GM11168 (cell line): ENCODE results near the gene HLA-A.

Source experiments
- in situ Hi-C: fragments of 300-500 bp; cut with MboI; formaldehyde crosslinking; loops from one replicate; pipeline ENCODE4 v1.12.0; 2022; ENCODE audit warnings: low sequenced_read_pairs; ENCODE audit not compliant: unreplicated experiment

HLA-A gene

DNA sequence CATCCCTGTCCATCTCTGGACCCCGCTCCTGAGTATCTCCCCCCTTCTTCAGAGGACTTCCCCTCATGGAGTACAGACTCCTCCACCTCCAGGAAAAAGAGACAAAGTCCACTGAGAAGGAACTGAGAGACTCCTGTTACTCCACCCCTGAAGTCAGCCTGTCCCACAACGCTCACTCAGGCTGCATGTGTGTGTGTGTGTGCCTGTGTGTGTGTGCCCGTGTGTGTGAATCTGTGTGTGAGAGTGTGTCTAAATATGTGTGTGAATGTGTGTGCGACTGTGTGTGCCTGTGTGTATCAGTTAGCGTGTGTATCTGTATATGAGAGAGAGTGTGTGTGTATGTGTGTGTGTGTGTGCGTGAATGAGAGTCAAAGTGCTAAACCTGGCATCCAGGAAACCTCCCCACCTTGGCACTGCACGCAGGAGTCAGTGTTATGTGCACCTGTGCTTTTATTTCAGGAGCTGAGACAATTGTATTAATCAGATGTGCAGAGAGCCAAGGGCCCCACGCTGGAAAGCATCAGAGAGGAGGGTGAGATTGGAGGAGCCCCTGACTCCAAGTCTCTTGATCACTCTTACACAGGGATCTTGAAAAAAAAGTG, 39.0 kb downstream of the HLA-A start:
- in situ Hi-C loops, result no loop called here

DNA sequence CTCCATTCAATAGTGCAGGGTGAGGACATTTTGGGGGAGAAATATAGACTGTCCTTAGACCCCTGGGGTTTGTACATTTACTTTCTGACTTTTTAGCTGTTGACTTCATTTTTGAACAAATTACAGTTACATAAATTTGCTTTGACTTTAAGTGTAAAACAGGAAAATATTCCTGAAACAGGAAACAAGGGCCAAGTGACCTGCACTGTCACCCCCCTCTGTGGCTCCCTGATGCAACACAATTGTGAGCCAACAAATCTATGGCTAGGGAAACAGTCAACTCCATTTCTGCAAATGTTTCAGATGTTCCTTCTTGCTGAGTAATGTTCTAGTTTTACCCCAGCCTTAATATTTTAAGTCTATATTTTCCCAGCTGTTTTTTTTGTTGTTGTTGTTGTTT, 39.8 kb downstream of the HLA-A start:
- in situ Hi-C loops, result no loop called here

DNA sequence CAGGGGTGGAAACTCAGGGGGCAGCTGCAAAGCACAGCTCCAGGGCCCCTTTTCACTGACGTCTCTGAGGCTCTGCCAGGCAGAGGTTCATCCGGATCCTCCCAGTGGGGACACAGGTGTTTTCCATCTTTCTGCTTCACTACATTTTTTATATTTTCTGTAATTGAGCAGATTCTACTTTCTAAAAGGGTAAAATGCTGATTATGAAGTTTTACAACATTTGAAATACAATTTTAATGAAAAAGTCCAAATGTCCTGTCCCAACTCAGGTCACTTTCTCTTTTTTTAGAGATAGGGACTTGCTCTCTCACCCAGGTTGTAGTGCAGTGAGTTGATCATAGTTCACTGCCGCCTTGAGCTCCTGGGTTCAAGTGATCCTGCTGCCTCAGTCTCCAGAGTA, 41.9 kb downstream of the HLA-A start:
- in situ Hi-C loops, result no loop called here

DNA sequence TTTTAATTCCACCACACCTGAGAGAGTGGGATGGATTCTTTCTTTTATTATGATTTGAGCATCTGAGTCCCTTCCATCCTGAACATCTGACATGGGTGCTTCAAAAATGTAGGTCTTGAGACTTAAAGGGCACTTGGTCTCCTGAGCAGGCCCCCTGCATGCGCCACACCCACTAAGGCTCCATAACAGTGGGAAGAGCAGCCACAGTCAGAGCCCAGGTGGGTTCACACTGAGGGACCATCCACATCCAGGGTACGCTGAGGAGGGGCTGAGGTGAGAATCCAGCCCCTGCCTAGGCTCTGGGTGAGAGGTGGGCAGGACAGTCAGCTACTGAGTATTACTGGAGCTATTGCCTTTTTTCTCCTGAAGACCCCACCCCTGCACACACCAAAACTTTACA, 42.7 kb downstream of the HLA-A start:
- in situ Hi-C loops, result no loop called here

DNA sequence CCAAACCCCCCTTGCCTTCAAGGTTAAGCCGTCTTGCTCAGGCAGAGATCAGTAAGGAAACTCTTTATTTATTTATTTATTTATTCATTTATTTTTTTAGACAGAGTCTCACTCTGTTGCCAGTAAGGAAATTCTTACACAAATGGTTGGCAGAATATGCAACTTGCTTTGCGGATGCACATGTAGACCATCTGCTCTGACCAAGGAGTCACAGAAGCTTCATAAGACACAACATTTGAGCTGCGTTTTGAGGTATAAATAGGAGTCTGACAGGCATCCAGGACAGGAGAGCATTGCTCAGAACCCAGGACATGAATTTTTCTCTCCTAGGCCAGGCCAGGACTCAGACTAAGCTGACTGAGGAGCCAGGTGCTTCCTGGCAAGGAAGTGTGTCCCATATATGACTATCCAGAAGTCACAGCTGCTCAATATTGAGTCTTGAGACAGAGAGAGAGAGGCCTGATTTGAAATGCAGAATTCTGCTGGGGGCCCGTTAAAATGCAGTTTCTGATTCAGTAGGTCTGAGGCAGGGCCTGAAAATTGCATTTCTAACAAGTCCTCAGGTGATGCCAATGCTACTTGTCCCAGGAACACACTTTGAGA, 43.9 kb downstream of the HLA-A start:
- in situ Hi-C loops, result no loop called here

DNA sequence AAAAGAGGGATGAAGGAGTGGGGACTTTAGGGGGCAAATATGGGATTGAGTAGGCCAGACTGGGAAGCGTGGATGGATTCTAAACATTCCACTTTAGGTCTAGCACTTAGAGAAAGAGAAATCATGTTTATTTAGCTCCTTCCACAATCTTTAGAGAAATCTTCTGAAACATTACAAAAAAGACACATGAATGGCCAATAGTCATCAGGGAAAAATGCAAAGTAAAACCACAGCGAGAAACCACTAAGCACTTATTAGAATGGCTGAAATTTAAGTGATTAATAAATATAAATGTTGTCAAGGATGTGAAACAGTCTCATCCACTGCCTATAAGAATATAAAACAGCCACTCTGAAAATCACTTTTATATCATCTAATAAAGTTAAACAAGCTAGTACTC, 46.9 kb downstream of the HLA-A start:
- in situ Hi-C loops, result no loop called here

DNA sequence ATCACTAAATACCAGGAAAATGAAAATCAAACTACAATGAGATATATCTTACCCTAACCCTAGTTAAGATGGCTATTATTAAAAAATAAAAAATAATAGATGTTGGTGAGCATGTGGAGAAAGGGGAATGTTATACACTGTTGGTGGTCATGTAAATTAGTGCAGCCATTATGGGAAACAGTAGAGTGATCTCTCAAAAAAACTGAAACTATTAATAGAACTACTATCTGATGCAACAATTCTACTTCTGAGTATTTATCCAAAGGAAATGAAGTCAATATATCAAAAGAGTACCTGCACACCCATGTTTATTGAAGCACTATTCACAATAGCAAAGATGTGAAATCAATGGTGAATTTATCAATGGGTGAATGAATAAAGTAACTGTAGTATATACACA, 48.6 kb downstream of the HLA-A start:
- in situ Hi-C loops, result no loop called here

DNA sequence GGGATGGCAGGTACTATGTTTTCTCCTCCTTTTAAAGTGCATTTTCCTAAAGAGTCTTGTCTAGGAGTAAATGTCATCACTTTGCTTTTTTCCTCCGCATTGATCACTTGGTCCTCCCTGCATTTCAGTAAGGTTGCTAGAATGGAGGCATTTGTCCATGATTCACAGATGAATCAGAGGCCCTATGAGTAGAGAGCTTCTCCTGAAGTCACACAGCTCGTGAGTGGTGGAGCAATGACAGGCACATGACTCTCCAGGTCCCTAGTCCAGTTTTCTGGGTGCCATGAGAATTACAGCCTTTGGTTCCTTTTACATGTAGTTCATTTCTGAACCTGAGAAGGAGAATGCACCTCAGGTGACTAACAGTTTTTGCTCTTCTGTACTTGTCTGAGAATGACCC, 50.5 kb downstream of the HLA-A start:
- in situ Hi-C loops, result no loop called here

DNA sequence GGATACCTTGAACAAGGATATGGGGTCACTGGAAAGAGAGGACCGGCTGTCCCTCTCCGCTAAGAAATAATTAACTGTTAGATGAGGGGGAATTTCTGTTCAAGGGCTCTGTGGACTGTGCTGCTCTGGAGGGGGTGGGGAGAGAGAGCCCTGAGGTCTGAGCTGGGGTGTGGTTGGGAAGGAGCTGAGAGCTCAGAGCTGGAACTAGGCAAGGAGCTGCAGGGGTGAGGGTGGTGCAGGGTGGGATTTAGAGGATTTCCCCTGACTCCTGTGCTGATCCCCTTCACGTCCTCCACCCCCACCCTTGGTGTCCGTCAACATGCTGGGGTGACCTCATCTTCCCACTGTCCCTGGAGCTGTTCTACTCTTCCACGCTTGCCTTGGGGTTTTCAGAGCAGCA, 52.5 kb downstream of the HLA-A start:
- in situ Hi-C loops, result no loop called here

DNA sequence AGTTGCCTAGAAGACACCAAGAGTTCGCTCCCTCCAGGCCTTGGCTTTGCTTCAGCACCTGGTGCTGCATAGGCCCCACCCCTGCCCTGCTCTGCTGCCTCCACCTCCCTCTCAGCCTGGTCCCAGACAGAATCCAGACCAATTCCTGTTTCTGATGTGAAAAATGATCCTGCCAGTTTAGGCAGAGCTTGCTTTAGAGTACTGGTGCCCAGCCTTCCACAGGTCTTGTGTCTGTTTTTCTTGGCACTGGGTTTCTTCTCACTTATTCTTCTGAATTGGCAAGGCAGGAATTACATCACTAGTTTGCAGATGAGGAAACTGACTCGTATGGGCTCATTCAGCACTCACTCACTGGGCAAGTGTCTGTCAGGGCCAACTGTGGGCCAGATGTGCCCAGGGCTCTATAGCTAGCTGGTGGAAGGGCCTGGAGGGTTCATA, 53.0 kb downstream of the HLA-A start:
- in situ Hi-C loops, result no loop called here
